ENCODE data around the gene LRMDA. TPM values are rescaled to one million over a fixed set of nuclear protein-coding genes. Genes with fewer than 3 reads are reported as not detected.

LRMDA gene
- total and polyA plus RNA-seq, 2 of the 13 experiments (the other 11 are each of a cell fraction or from before 2014, with no cell fraction given), result 13.4 to 22.0 TPM

- TF ChIP-seq PATZ1 (CRISPR knock-in tag; IDR thresholded peaks at IDR 0.05) (no peak), ZNF7 (CRISPR knock-in tag; IDR thresholded peaks at IDR 0.05) (no peak), MBD4 (IDR thresholded peaks at IDR 0.05; ENCODE audit: borderline replicate concordance, low read length) (no peak), ZKSCAN1 (IDR thresholded peaks at IDR 0.05; ENCODE audit: low read length) (no peak), ZNF839 (CRISPR knock-in tag; IDR thresholded peaks at IDR 0.05; ENCODE audit: borderline replicate concordance) (no peak), PAXIP1 (CRISPR knock-in tag; conservative IDR thresholded peaks at IDR 0.05) (0 out of 2 replicates have a peak, but pooled peaks have one; percentile 19), MAFK (conservative IDR thresholded peaks at IDR 0.05 in 1 of 2, IDR thresholded peaks at IDR 0.05 in 1 of 2; ENCODE audit: low read length in 2 of 2) (no peak), ZNF230 (CRISPR knock-in tag; IDR thresholded peaks at IDR 0.05) (no peak), ZFP36L1 (CRISPR knock-in tag; IDR thresholded peaks at IDR 0.05) (no peak), ZGPAT (CRISPR knock-in tag; IDR thresholded peaks at IDR 0.05) (no peak), MED1 (CRISPR knock-in tag; IDR thresholded peaks at IDR 0.05) (peak; percentile 42; the same call in 1 of the 2 replicates), LCORL (IDR thresholded peaks at IDR 0.05) (no peak), LCORL (CRISPR knock-in tag; IDR thresholded peaks at IDR 0.05) (0 out of 2 replicates have a peak, but pooled peaks have one; percentile 23), TFAP4 (IDR thresholded peaks at IDR 0.05; ENCODE audit: borderline replicate concordance, low read depth) (no peak), FUBP1 (CRISPR knock-in tag; IDR thresholded peaks at IDR 0.05; ENCODE audit: borderline replicate concordance) (no peak), POGZ (CRISPR knock-in tag; IDR thresholded peaks at IDR 0.05) (no peak), MED8 (CRISPR knock-in tag; IDR thresholded peaks at IDR 0.05; ENCODE audit: insufficient replicate concordance) (no peak), HNF4A (CRISPR knock-in tag; IDR thresholded peaks at IDR 0.05) (peak; percentile 35; the same call in 1 of the 2 replicates)
Measured at GRCh38 chr10:75599875-75600648, 168.6 kb downstream of the LRMDA start (continued).

Measured in HepG2 (cell line).